ENCODE data around the gene TBC1D17.

Gene TBC1D17

DNA sequence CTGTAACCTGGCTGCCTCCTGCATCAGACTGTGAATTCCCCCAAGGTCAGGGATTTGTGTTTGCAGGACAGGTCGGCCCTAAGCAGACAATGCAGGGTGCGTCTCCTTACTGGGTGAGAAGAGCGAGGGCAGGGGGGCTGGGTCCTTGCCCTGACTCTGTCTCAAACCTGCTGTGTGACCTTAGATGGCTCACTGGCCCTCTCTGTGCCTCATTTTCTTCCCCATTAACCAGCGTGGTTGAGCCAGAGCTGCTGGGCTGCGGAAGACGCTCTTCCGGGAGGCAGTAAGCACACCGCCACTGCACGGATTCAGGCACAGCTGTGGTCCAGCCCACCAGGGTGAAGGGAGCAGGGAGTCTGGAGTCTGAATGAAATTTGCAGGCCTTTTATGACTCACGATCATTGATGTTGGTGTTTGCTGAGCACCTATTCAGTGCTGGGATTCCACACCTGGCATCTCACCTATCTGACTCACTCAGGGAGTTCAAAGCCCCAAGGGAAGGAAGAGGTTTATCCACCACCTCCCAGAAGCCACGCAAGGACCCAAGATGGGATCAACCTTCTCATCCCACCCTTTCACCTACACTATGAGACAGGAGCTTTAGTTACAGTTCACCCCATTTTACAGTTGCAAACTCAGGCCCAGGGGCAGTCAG, 2.9 kb upstream of the TBC1D17 start:
- FAIRE-seq, result no peak

DNA sequence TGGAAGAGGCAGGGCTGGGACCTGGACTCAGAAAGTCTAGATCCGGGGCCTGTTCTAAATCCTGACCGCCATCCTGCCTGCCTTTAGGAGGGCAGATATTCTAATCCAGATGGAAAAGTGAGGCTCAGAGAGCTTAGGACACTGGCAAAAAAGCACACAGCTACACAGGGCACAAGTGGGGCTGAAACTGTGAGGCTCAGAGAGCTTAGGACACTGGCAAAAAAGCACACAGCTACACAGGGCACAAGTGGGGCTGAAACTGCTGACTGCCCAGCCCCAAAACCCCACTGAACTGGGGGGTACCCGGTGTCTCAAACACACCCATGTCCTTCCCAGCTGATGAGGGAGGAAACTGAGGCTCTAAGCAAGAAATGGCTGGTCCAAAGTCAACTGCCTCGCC, 2.3 kb upstream of the TBC1D17 start:
- no peak for FAIRE-seq
- DNase-seq (ENCODE audit: extremely low spot score, insufficient read length, low read depth), result no peak

More for the DNA sequence above, 2.9 kb upstream of the TBC1D17 start:
- no peak for DNase-seq (ENCODE audit: extremely low spot score, insufficient read length, low read depth)

GRCh38 chr19:49875857-49876421, 1.6 kb upstream of the TBC1D17 start:
- DNase-seq (ENCODE audit: extremely low spot score, insufficient read length, low read depth) (no peak), FAIRE-seq (no peak)

DNA sequence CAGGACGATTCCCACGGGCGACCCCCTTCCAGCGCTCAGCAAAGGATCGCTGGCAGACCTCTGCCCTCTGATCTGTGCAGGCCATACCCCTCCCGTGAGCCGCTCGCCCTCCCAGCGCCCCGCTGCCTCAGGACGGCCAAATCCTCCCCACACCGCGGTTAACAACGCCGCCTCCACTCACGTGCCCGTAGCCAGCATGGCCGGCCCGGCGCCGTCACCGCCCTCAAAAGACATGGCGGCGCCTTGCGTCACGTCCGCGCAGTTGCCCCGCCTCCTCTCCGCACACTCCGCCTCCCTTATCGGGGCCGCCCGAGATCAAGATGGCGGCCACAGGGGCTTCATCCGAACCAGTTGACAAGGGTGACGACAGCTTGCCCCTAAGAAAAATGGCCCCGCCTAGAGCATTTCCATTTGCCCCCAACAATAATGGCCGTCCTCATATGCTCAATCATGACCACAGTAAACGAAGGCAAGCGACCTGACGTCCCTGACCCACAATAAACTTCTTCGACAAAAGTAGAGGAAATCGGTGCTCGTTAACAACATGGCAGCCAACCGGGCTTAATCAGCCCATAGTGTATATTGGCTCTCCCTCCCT, 981 bp upstream of the TBC1D17 start:
- DNase-seq (ENCODE audit: extremely low spot score, insufficient read length, low read depth) (no peak), FAIRE-seq (no peak)

GRCh38 chr19:49877879-49878743, 609 bp downstream of the TBC1D17 start:
- FAIRE-seq (no peak), DNase-seq (ENCODE audit: extremely low spot score, insufficient read length, low read depth) (peak; percentile 90)

DNA sequence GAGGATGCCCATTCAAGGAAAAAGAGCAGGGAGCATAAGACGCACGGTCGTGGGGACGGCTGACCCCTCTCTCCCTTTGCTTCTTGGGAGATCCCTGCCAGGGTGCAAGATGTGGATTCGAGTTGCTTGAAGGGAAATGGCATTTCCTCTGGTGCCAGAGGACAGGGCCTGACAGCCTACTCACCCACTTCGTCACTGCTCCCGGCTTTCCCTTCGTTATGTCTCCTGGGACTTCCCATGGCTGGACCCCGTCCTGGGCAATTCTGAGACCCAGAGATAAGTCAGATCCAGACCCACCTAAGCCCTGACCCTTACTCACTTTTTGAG, 1.2 kb downstream of the TBC1D17 start:
- FAIRE-seq (no peak), DNase-seq (ENCODE audit: extremely low spot score, insufficient read length, low read depth) (no peak)

DNA sequence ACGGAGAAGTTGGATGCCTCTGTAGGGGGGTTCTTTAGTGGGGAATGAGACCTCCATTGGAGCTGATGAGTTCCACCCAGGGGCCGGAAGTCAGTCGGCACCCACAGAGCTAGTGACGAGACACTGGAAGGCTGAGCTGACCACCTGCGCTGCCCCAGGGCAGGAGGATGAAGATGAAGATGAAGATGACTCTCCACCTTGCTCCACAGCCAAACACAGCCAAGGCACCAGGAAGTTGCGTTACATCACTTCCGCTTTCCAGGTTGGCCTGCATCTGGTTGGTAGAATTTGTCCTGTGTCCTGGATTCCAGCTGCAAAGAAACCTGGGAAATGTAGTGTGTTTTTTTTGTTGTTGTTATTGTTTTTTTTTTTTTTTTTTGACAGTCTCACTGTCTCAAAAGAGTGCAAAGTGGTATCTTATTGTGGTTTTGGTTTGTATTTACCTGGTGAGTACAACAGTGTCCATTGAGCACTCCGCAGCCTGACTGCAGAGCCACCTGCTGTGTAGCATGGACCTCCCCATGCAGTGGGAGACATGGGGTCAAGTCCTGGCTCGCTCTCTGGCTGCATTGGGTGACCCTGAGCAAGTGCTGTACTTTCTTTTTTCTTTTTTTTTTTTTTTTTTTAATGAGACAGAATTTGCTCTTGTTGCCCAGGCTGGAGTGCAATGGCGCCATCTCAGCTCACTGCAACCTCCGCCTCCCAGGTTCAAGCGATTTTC, 1.9 kb downstream of the TBC1D17 start:
- no peak for DNase-seq (ENCODE audit: extremely low spot score, insufficient read length, low read depth)
- FAIRE-seq, result no peak

- no peak for FAIRE-seq
- no peak for DNase-seq (ENCODE audit: extremely low spot score, insufficient read length, low read depth)
Observed at GRCh38 chr19:49880162-49880869, 2.8 kb downstream of the TBC1D17 start.

- FAIRE-seq (no peak), DNase-seq (ENCODE audit: extremely low spot score, insufficient read length, low read depth) (no peak)
Observed at GRCh38 chr19:49881186-49881585, 3.7 kb downstream of the TBC1D17 start.

GRCh38 chr19:49881672-49882394, 4.3 kb downstream of the TBC1D17 start:
- no peak for DNase-seq (ENCODE audit: extremely low spot score, insufficient read length, low read depth)
- FAIRE-seq, result no peak

DNA sequence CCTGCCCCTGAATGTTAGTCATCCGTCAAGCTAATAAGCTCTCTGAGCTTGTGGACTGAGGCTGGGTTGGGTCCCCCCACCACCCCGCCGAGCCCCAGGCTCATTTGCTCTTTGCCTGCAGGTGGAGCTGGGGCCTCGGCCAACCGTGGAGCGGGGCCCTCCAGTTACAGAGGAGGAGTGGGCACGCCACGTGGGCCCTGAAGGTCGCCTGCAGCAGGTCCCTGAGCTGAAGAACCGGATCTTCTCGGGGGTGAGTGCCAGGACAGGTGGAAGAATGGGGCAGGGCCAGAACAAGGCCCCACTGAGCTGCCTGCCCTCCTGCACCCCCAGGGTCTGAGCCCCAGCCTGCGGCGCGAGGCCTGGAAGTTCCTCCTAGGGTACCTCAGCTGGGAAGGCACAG, 5.1 kb downstream of the TBC1D17 start:
- no peak for FAIRE-seq
- no peak for DNase-seq (ENCODE audit: extremely low spot score, insufficient read length, low read depth)

GRCh38 chr19:49883094-49883493, 5.6 kb downstream of the TBC1D17 start:
- DNase-seq (ENCODE audit: extremely low spot score, insufficient read length, low read depth), result no peak

DNA sequence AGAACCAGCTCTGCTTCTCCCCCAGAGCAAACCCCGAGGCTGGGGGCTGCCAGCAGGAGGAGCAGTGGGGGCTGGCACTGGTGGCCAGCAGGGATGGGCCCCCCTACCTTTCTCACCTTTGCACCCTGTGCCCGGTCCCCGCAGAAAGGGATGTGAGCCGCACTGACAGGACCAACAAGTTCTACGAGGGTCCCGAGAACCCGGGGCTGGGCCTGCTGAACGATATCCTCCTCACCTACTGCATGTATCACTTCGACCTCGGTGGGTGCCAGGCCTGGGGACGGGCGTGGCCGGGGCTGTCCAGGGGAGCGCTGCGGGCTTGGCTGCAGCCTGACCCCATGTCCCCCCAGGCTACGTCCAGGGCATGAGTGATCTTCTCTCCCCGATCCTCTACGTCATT, 6.6 kb downstream of the TBC1D17 start:
- FAIRE-seq (no peak), DNase-seq (ENCODE audit: extremely low spot score, insufficient read length, low read depth) (no peak)

More at GRCh38 chr19:49883094-49883493, 5.6 kb downstream of the TBC1D17 start:
- no peak for FAIRE-seq

DNA sequence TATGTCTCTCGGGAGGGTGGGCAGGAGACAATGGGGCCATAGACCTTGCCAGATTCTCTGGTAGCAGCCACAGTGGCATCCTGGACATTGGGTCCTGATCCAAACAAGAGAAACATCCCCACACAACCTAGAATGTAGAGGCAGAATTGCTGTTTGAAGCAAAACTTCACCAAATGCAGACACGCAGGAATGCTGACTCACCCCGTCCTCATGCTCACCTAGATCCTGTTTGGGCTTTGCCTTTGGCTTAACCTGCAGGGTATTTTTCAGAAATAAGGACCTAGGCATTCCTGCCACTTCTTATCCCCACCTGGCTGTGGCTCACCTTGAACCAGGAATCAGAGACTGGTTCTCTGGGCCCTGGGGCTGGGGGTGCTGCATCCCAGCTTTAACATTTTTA, 7.3 kb downstream of the TBC1D17 start:
- DNase-seq (ENCODE audit: extremely low spot score, insufficient read length, low read depth), result no peak
- no peak for FAIRE-seq

DNA sequence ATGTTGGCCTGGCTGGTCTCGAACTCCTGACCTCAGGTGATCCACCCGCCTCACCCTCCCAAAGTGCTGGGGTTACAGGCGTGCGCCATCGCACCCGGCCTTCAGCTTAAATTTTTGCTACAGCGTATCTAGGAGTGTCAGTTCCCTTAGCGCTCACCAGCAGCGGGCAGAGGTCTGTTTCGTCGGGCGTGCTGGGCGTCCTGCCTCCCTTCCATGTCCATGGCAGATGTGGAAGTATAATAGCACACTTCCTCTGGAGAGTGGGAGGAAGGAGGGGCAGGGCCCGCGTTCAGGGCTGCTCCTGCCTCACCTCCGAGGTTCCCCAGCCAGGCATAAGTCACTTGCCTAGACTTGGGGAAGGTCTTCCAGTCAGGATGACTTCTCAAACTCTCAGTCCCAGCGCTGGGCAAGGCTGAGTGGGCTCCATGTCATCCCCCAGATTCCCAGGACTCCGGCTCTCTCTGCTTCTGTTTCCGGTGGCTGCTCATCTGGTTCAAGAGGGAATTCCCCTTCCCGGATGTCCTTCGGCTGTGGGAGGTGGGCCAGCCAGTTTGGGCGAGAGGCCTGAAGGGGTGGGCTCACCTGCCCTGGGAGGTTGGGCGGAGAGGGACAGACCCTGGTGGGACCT, 9.6 kb downstream of the TBC1D17 start:
- no peak for FAIRE-seq
- DNase-seq (ENCODE audit: extremely low spot score, insufficient read length, low read depth), result no peak

GRCh38 chr19:49887665-49888509, 10.4 kb downstream of the TBC1D17 start:
- no peak for DNase-seq (ENCODE audit: extremely low spot score, insufficient read length, low read depth)
- FAIRE-seq, result no peak

DNA sequence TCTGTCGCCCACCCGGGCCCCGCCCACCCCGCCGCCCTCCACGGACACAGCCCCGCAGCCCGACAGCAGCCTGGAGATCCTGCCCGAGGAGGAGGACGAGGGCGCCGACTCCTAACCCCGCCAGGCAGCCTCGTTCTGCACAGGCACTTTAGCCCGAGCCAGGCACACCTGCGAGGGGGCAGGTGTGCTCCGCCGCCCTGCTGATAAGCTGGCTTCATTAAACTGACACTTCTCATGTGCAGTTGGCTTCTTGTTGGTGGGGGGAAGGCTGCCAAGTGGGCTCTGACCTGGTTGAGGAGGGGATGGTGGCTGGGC, 11.0 kb downstream of the TBC1D17 start:
- DNase-seq (ENCODE audit: extremely low spot score, insufficient read length, low read depth) (no peak), FAIRE-seq (no peak)
